GM12891 (cell line): ENCODE results near the gene COPG2.

Experiments used
- DNase-seq: peaks from one replicate; pipeline ENCODE4 v3.0.0; 2011; ENCODE audit warnings: low spot score; ENCODE audit not compliant: insufficient read length
- FAIRE-seq: peaks from 2 replicates; lab custom pipeline; 2011; peaks lifted over from hg19 to GRCh38; lab: Jason Lieb, UNC
- PAX5 ChIP-seq: IDR thresholded peaks from 2 replicates; pipeline ENCODE4 v1.6.1; 2011; ENCODE audit warnings: low read length, moderate library complexity, mild to moderate bottlenecking; ENCODE audit not compliant: insufficient read depth, severe bottlenecking
- POLR2A ChIP-seq: IDR thresholded peaks from 2 replicates; pipeline ENCODE4 v1.6.1; 2011; ENCODE audit warnings: low read depth, low read length, control low read depth
- POLR2AphosphoS5 ChIP-seq: IDR thresholded peaks from 2 replicates; pipeline ENCODE4 v1.6.1; 2011; ENCODE audit warnings: low read depth, low read length, control low read depth
- POU2F2 ChIP-seq: IDR thresholded peaks from 2 replicates; pipeline ENCODE4 v1.6.1; 2011; ENCODE audit warnings: low read depth, mild to moderate bottlenecking, control low read depth, low read length, moderate library complexity
- SPI1 ChIP-seq: IDR thresholded peaks from 2 replicates; pipeline ENCODE4 v1.6.1; 2011; ENCODE audit warnings: low read depth, low read length, control low read depth
- TAF1 ChIP-seq: IDR thresholded peaks from 2 replicates; pipeline ENCODE4 v1.6.1; 2011; ENCODE audit warnings: low read depth, low read length, control low read depth

The COPG2 gene

DNA sequence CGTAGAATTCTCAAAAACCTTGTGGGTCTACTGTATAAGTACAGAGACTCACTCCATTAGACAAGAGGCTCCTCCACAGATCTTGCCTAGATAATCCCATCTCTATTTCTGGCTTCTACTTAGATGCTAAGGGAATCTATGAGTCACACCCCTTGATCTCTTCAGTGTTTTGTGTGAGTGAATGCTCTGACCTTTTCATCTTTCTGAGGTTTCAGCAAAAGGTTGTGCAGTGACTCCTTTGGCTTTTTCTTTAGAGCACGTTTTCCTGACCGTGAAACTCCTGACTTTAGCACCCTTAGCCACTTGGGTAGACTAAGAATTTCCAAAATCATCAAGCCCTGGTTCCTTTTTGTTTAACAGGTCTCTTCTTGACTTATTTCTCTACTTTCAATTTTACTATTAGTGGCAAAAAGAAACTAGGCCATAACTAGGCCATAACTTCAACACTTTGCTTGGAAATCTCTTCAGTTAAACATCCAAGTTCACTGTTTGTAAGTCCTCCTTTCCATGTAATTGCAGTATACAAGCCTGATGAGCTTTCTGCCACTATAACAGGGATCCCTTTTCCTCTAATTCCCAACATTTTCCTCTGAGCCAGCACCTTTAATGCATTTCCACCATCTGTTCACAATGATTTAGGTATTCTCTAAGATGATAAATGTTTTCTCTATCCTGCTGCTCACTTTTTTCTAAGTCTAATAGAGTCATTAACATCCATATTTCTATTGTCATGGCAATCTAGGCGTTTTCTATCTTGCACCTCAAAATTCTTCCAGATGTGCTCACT is 19.4 kb downstream of the COPG2 start:
- peak; percentile 47 for FAIRE-seq
- peak; percentile 35 for DNase-seq

DNA sequence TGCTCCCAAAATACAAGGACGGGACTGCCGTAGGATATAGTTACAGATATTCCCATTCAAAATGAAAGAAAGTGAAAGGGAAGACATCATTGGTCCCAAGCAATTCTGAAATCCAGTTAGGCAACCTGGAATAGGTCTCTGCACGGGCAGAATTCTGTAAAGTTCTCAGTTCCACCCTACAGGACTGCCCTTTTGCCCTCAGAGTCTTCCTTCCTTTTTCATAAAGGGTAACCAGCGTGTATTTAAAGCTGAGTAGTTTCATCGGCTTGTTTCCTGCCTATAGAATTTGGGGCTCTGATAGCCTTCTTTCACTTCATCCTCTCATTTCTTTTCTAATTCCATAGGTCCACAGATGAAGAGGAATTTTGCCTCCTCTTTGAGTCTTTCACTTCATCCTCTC is 20.0 kb downstream of the COPG2 start:
- FAIRE-seq (no peak), DNase-seq (no peak)
- TF ChIP-seq TAF1 = no peak
- TF ChIP-seq POLR2A = no peak
- no peak for TF ChIP-seq PAX5
- TF ChIP-seq POLR2AphosphoS5 = no peak
- 0 out of 2 replicates have a peak, but pooled peaks have one; percentile 26 for TF ChIP-seq SPI1

More for the DNA sequence above, 19.4 kb downstream of the COPG2 start:
- no peak for TF ChIP-seq SPI1
- no peak for TF ChIP-seq POU2F2
- no peak for TF ChIP-seq TAF1
- no peak for TF ChIP-seq POLR2AphosphoS5
- TF ChIP-seq POLR2A = no peak
- TF ChIP-seq PAX5 = no peak

DNA sequence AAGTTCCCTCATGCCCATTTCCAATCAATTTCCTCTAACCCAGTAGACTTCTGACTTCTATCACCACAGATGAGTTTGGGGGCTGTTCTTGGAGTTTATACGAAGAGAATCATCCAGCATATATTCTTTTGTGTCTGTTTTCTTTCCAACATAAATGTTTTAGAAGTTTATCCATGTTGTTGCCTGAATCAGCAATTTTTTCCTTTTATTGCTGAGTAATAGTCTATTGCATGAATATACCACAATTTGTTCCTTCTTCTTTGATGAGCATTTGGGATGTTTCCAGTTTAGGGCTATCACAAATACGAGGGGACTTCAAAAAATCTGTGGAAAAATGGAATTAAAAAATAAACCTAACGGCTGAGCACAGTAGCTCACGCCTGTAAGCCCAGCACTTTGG is 26.2 kb downstream of the COPG2 start:
- DNase-seq (no peak), FAIRE-seq (no peak)
- TF ChIP-seq POLR2A (no peak), TAF1 (no peak), POLR2AphosphoS5 (no peak), PAX5 (no peak), SPI1 (no peak)

DNA sequence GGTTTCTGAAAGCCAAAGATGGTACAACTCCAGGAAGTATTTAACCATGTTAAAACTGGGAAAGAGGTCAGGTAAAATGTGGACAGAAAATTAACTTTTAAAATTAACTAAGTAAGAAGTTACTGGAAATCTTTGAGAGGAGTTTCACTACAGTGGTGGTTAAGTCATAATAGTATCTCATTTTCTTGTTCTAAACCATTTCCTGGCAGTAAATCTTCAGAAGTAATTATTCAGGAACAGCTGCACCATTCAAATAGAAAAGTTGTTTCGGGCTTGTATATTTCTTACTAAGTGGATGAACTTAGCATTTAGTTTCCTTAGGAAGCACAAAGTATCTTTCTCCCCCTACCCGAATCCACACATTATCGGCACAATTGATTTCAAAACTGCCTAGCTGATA is 27.1 kb downstream of the COPG2 start:
- TF ChIP-seq POLR2A = no peak
- TF ChIP-seq POLR2AphosphoS5 = no peak
- TF ChIP-seq TAF1 = no peak
- TF ChIP-seq PAX5 = no peak
- TF ChIP-seq POU2F2 = no peak
- no peak for TF ChIP-seq SPI1
- DNase-seq (no peak), FAIRE-seq (no peak)

DNA sequence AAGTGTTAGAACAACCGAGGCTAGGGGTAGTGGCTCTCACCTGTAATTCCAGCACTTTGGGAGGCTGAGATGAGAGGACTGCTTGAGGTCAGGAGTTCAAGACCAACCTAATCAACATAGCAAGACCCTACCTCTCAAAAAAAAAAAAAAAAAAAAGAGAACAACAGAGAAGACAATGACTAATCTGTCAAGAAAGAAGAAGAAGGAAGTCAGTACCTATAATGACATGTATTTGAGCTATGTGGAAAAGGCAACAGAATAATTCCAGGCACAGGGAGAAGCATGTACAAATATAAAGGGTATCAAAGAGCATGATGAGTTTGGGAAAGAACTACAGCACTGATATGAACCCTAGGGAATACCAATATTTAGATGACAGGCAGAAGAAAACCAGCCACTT is 27.5 kb downstream of the COPG2 start:
- no peak for TF ChIP-seq POU2F2
- no peak for TF ChIP-seq POLR2A
- TF ChIP-seq SPI1 = no peak
- no peak for TF ChIP-seq PAX5
- no peak for TF ChIP-seq TAF1
- TF ChIP-seq POLR2AphosphoS5 = no peak
- DNase-seq (no peak), FAIRE-seq (no peak)

DNA sequence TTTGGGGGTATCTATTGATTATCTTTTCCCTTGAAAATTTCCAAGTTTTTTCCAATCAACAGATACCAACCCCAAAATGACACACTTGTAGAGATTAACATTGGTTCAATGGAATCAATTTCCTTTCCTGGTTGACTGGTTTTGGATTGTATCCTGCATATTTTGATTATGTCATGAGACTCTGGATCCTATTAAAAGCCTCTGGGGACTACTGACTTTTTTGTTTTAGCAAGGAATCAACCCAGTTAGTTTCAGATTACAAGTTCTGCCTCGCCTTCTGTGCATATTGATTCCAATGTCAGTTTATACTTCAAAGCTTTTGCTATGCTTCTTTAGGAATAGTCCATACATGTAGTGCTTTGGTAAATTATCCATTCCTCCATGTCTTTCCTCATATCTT is 29.2 kb downstream of the COPG2 start:
- DNase-seq (no peak), FAIRE-seq (no peak)
- no peak for TF ChIP-seq POLR2A

DNA sequence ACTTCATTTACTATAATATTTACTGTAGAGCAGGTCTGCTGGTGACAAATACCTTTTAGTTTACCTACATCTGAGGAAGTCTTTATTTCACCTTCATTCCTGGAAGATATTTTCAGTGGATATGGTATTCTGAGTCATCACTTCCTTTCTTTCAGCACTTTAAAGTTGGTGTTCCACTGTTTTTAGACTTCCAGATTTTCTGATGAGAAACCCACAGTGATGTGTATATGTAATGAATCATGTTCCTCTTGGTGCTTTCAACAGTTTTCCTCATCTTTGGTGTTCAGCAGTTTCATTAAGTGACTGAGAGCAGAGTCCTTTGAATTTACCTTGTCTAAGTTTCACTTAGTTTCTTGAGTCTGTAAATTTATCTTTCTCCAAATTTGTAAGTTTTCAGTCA is 36.4 kb downstream of the COPG2 start:
- DNase-seq (no peak), FAIRE-seq (no peak)
- TF ChIP-seq PAX5 = no peak
- TF ChIP-seq TAF1 = no peak
- no peak for TF ChIP-seq POLR2AphosphoS5
- TF ChIP-seq SPI1 = no peak
- TF ChIP-seq POU2F2 = no peak
- TF ChIP-seq POLR2A = no peak

DNA sequence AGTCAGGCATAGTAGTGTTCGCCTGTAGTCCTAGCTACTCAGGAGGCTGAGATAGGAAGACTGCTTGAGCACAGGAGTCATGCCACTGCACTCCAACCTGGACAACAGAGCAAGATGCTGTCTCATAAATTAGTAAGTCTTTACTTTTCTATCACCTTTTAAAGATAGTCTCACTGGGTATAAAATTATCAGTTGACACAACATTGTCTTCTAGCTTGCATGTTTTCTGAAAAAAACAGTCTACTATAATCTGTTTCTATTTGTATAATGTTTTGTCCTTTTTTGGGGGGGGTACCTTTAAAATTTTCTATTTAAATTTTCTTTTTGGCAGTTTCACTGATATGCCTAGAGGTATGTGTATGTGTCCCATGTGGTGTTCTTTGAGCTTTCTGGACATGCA is 39.6 kb downstream of the COPG2 start:
- FAIRE-seq = no peak
- TF ChIP-seq POU2F2 (no peak), POLR2A (no peak), POLR2AphosphoS5 (no peak), PAX5 (no peak), TAF1 (no peak)
- no peak for DNase-seq

DNA sequence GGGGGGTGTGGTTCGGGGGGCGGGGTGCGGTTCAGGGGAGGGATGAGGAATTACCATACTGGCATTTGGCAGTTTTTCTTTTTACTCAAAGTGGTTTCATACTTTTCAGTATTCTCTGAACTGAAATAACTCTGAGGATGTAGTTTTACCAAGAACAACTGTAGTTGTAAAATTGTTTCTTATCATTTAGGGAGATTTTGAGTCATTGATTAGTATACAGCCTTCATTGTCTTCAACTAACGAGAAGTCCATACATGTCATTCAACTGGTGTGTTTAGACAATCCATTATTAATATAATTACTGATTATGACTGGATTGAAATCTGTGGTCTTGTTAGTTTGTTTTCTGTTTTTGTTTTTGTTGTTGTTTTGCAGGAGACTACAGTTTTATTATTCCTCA is 40.8 kb downstream of the COPG2 start:
- DNase-seq (no peak), FAIRE-seq (no peak)
- TF ChIP-seq TAF1 = no peak
- TF ChIP-seq SPI1 = no peak
- TF ChIP-seq PAX5 = no peak
- TF ChIP-seq POLR2A = no peak
- TF ChIP-seq POLR2AphosphoS5 = no peak
- TF ChIP-seq POU2F2 = no peak

DNA sequence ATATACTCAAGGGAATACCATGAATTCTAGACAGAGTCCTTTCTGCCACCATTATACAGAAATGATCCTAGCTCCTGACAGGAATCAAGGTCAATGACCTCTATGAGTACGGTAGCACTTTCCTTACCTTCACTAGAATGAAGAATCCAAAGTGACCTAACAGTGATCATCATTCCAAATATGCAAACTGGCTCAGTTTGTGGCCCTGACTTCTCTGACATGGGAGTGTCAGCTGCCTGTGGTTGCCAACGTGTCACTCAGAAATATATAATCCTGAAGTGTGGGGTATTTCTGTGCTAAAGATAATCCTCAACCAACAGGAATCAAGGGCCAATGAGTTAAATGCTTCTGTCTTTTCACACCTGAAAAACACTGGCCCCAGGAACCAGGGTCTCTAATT is 45.7 kb downstream of the COPG2 start:
- FAIRE-seq (no peak), DNase-seq (no peak)
- TF ChIP-seq PAX5 (no peak), SPI1 (no peak), POLR2AphosphoS5 (no peak), POU2F2 (no peak), POLR2A (no peak), TAF1 (no peak)
